Stomach (tissue), 9 donors: ENCODE measurements around the gene UPK1A. TPM values are rescaled to one million over a fixed set of nuclear protein-coding genes. Genes with fewer than 3 reads are reported as not detected.

Source experiments
- DNase-seq, 2 donors: peaks; one replicate each; pipeline versions ENCODE4 v3.0.0 to v3.0.0-alpha.2; 2013 to 2019
- H3K27ac ChIP-seq, 5 donors: fragments of 200-600 bp in 4 of 5; sonication (generic) in 4 of 5; one replicate each; pipeline ENCODE4 v1.5.1; 2013 to 2019; ENCODE audit warnings: mild to moderate bottlenecking in 1 of 5, moderate library complexity in 1 of 5
- H3K27me3 ChIP-seq, 3 donors: fragments of 200-600 bp; sonication (generic); one replicate each; pipeline ENCODE4 v1.5.1; 2017 to 2019; ENCODE audit warnings: mixed run types in 1 of 3
- H3K36me3 ChIP-seq, 4 donors: fragments of 200-600 bp; sonication (generic); 1 replicate in 3 of 4; 2 replicates in 1 of 4; pipeline ENCODE4 v1.5.1; 2016 to 2019
- H3K4me1 ChIP-seq, 4 donors: fragments of 200-600 bp; sonication (generic); one replicate each; pipeline ENCODE4 v1.5.1; 2016 to 2019
- H3K4me3 ChIP-seq, 4 donors: fragments of 200-600 bp; sonication (generic) in 3 of 4; one replicate each; pipeline ENCODE4 v1.5.1; 2016 to 2019; ENCODE audit warnings: mild to moderate bottlenecking in 1 of 4
- H3K9me3 ChIP-seq, 4 donors: fragments of 200-600 bp; sonication (generic); one replicate each; pipeline ENCODE4 v1.5.1; 2016 to 2019
- EP300 ChIP-seq: sonication (generic); formaldehyde crosslinking; IDR thresholded peaks from one replicate; pipeline ENCODE4 v1.6.1; 2017; ENCODE audit warnings: antibody characterized with exemption
- POLR2A ChIP-seq, 4 donors: fragments of 450-650 bp; IDR thresholded peaks; one replicate each; pipeline ENCODE4 v1.6.1; 2016; ENCODE audit warnings: antibody characterized with exemption in 4 of 4, control low read depth in 2 of 4, mild to moderate bottlenecking in 1 of 4, moderate library complexity in 1 of 4
- POLR2AphosphoS5 ChIP-seq, 3 donors: sonication (generic); formaldehyde crosslinking; IDR thresholded peaks; one replicate each; pipeline ENCODE4 v1.6.1; 2016; ENCODE audit warnings: antibody characterized with exemption in 3 of 3
- WGBS, 5 donors: extraction: QIAGEN DNeasy Blood & Tissue Kit in 3 of 5; methylation state at CpG; one replicate each; pipeline versions ENCODE4 v1.1.5 to v1.1.7; 2013 to 2018; 5-methylcytosine and 5-hydroxymethylcytosine counted together
- intact Hi-C: fragments of 100-400 bp; cut with DNase I; formaldehyde crosslinking; loops from one replicate; pipeline ENCODE4 v1.15.1; 2023; ENCODE audit warnings: low total_unique reads
- polyA plus RNA-seq, 3 donors: library from polyadenylated mRNA; stranded (reverse); fragments of 200-250 nt; gene quantifications; one replicate each; pipeline ENCODE4 v1.2.3, GENCODE V29; 2013
- total RNA-seq, 5 donors: library from RNA; depleted of rRNA; stranded (reverse); fragments of >200 nt; gene quantifications; one replicate each; pipeline versions ENCODE4 v1.1.0 to v1.2.3, GENCODE V29; 2014 to 2016
- TF ChIP-seq, protein P1 (sequence below), 7 experiments: fragments of 450-650 bp in 4 of 7; fragments of 200-600 bp in 3 of 7; sonication (generic) in 3 of 7; IDR thresholded peaks; one replicate each; pipeline ENCODE4 v1.5.1; 2016 to 2019; ENCODE audit warnings: antibody characterized with exemption in 7 of 7, control low read depth in 2 of 7, mild to moderate bottlenecking in 1 of 7
- donor health status: healthy with polysubstance abuse.
- donor health status: Bipolar disorder and iron deficiency.
- donor health status: healthy.

The UPK1A gene
- total and polyA plus RNA-seq, 8 donors, result 0.08 TPM; not detected in 7

DNA sequence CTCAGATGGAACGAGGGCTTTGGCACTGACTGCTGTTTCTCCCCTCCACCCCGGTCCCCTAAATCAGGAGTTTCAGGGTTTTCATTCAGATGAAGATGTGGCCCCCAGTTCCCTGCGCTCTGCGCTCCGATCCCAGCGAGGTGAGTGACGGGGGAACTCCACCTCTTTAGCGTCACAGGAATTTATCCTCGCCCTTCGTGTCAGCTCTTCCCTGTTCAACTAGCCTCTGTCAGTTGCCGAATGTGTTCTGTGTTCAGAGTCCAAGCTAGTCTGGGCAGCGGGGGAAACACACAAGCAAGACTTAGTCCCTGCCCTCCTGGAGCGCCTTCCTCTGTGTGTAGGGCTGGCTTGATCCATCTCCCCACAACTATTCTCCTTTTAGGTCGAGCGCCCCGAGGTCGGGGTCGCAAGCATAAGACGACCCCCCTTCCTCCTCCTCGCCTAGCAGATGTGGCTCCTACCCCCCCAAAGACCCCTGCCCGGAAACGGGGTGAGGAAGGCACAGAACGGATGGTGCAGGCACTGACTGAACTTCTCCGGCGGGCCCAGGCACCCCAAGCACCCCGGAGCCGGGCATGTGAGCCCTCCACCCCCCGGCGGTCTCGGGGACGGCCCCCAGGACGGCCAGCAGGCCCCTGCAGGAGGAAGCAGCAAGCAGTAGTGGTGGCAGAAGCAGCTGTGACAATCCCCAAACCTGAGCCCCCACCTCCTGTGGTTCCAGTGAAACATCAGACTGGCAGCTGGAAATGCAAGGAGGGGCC lies 53.3 kb downstream of the UPK1A start:
- no peaks in the 10 kb centered on the region for H3K9me3 ChIP-seq
- peaks cover 25 to 57% (median 46%) of the 10 kb centered on the region in 4 donors for H3K4me1 ChIP-seq
- H3K4me3 ChIP-seq, result peak overlapping the region in 3 of 4 donors; percentile 93 to 99 (median 98)
- DNase-seq, result peak in 1 of 2 donors; percentile 16
- TF ChIP-seq EP300 (no peak), POLR2AphosphoS5 (IDR thresholded peaks at IDR 0.05) (no peak), POLR2A (IDR thresholded peaks at IDR 0.05) (no peak)
- TF ChIP-seq, protein P1, sequence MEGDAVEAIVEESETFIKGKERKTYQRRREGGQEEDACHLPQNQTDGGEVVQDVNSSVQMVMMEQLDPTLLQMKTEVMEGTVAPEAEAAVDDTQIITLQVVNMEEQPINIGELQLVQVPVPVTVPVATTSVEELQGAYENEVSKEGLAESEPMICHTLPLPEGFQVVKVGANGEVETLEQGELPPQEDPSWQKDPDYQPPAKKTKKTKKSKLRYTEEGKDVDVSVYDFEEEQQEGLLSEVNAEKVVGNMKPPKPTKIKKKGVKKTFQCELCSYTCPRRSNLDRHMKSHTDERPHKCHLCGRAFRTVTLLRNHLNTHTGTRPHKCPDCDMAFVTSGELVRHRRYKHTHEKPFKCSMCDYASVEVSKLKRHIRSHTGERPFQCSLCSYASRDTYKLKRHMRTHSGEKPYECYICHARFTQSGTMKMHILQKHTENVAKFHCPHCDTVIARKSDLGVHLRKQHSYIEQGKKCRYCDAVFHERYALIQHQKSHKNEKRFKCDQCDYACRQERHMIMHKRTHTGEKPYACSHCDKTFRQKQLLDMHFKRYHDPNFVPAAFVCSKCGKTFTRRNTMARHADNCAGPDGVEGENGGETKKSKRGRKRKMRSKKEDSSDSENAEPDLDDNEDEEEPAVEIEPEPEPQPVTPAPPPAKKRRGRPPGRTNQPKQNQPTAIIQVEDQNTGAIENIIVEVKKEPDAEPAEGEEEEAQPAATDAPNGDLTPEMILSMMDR (IDR thresholded peaks at IDR 0.05), result no peak
- H3K36me3 ChIP-seq, result peaks cover 41 to 52% (median 51%) of the 10 kb centered on the region in 4 donors
- peak overlapping the region in 2 of 5 donors; percentile 87 to 94 for H3K27ac ChIP-seq
- H3K27me3 ChIP-seq, result no peaks in the 10 kb centered on the region
- intact Hi-C loops, result loop anchor here (10.0 kb wide), 1 partner anchor 175 kb away; the partner anchor contains the start of gene TMEM147
- 84 to 89% (median 86%) methylated on average over 30 to 32 of the region's 32 CpGs for WGBS, 5 donors

DNA sequence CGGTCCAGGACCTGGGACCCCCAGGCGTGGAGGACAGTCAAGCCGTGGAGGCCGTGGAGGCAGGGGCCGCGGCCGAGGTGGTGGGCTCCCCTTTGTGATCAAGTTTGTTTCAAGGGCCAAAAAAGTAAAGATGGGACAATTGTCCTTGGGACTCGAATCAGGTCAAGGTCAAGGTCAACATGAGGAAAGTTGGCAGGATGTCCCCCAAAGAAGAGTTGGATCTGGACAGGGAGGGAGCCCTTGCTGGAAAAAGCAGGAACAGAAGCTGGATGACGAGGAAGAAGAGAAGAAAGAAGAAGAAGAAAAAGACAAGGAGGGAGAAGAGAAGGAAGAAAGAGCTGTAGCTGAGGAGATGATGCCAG lies 53.8 kb downstream of the UPK1A start:
- Histone ChIP-seq H3K27me3 (no peaks in the 10 kb centered on the region), H3K9me3 (no peaks in the 10 kb centered on the region), H3K36me3 (peaks cover 46 to 58% (median 56%) of the 10 kb centered on the region in 4 donors), H3K4me3 (no peak overlapping the region), H3K4me1 (peaks cover 25 to 53% (median 45%) of the 10 kb centered on the region in 4 donors), H3K27ac (no peak overlapping the region)
- DNase-seq, result no peak
- intact Hi-C loops, result no loop called here
- 88 to 94% (median 92%) methylated on average over 9 of the region's 9 CpGs for WGBS, 5 donors
- TF ChIP-seq POLR2AphosphoS5 (IDR thresholded peaks at IDR 0.05) (no peak), POLR2A (IDR thresholded peaks at IDR 0.05) (no peak), EP300 (no peak)
- TF ChIP-seq, protein P1 (IDR thresholded peaks at IDR 0.05), result no peak

DNA sequence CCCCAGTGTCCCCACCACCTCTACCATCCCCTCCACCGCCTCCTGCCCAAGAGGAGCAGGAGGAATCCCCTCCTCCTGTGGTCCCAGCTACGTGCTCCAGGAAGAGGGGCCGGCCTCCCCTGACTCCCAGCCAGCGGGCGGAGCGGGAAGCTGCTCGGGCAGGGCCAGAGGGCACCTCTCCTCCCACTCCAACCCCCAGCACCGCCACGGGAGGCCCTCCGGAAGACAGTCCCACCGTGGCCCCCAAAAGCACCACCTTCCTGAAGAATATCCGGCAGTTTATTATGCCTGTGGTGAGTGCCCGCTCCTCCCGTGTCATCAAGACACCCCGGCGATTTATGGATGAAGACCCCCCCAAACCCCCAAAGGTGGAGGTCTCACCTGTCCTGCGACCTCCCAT lies 54.3 kb downstream of the UPK1A start:
- TF ChIP-seq EP300, result no peak
- no peak for TF ChIP-seq POLR2AphosphoS5 (IDR thresholded peaks at IDR 0.05)
- TF ChIP-seq, protein P1 (IDR thresholded peaks at IDR 0.05), result no peak
- TF ChIP-seq POLR2A (IDR thresholded peaks at IDR 0.05), result no peak
- DNase-seq, result peak in 1 of 2 donors; percentile 7
- no peaks in the 10 kb centered on the region for H3K9me3 ChIP-seq
- intact Hi-C loops, result no loop called here
- peaks cover 22 to 48% (median 40%) of the 10 kb centered on the region in 4 donors for H3K4me1 ChIP-seq
- H3K27ac ChIP-seq, result no peak overlapping the region
- no peak overlapping the region for H3K4me3 ChIP-seq
- 87 to 95% (median 88%) methylated on average over 6 to 17 of the region's 17 CpGs for WGBS, 5 donors
- peaks cover 51 to 63% (median 61%) of the 10 kb centered on the region in 4 donors for H3K36me3 ChIP-seq
- no peaks in the 10 kb centered on the region for H3K27me3 ChIP-seq

GRCh38 chr19:35721374-35721773 lies 55.1 kb downstream of the UPK1A start:
- Histone ChIP-seq H3K9me3 (no peaks in the 10 kb centered on the region), H3K4me1 (peaks cover 15 to 41% (median 32%) of the 10 kb centered on the region in 4 donors), H3K27me3 (no peaks in the 10 kb centered on the region), H3K4me3 (no peak overlapping the region), H3K27ac (no peak overlapping the region), H3K36me3 (peaks cover 59 to 70% (median 69%) of the 10 kb centered on the region in 4 donors)
- 90 to 94% (median 93%) methylated on average over 11 to 16 of the region's 16 CpGs for WGBS, 5 donors
- intact Hi-C loops, result no loop called here
- no peak for TF ChIP-seq EP300
- no peak for TF ChIP-seq POLR2AphosphoS5 (IDR thresholded peaks at IDR 0.05)
- DNase-seq, result no peak

- intact Hi-C loops, result no loop called here
Observed at GRCh38 chr19:35722461-35722860, 56.1 kb downstream of the UPK1A start.

More at GRCh38 chr19:35722461-35722860, 56.1 kb downstream of the UPK1A start:
- no peaks in the 10 kb centered on the region for H3K9me3 ChIP-seq
- 92 to 97% (median 96%) methylated on average over 10 to 14 of the region's 14 CpGs for WGBS, 5 donors
- no peak overlapping the region for H3K4me3 ChIP-seq
- H3K27ac ChIP-seq, result no peak overlapping the region
- H3K27me3 ChIP-seq, result no peaks in the 10 kb centered on the region
- DNase-seq, result no peak
- no peak for TF ChIP-seq POLR2A (IDR thresholded peaks at IDR 0.05)
- TF ChIP-seq EP300, result no peak
- TF ChIP-seq, protein P1 (IDR thresholded peaks at IDR 0.05), result no peak
- TF ChIP-seq POLR2AphosphoS5 (IDR thresholded peaks at IDR 0.05), result no peak
- H3K4me1 ChIP-seq, result peaks cover 12 to 40% (median 27%) of the 10 kb centered on the region in 4 donors
- peaks cover 70 to 81% (median 80%) of the 10 kb centered on the region in 4 donors for H3K36me3 ChIP-seq
